K562 treated with DMSO at 1 percent for 24 hours (cell line): Measurements from ENCODE around the gene NTSR2. TPM values are rescaled to one million over a fixed set of nuclear protein-coding genes. Genes with fewer than 3 reads are reported as not detected.

Experiments used
- total RNA-seq: library from RNA; unstranded; fragments of 300-600 nt; gene quantifications from 2 replicates; pipeline ENCODE4 v1.2.3, GENCODE V29; 2022; ENCODE audit warnings: low read depth; ENCODE audit not compliant: insufficient read depth

Gene NTSR2, protein sequence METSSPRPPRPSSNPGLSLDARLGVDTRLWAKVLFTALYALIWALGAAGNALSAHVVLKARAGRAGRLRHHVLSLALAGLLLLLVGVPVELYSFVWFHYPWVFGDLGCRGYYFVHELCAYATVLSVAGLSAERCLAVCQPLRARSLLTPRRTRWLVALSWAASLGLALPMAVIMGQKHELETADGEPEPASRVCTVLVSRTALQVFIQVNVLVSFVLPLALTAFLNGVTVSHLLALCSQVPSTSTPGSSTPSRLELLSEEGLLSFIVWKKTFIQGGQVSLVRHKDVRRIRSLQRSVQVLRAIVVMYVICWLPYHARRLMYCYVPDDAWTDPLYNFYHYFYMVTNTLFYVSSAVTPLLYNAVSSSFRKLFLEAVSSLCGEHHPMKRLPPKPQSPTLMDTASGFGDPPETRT
- total RNA-seq = not detected in 2 replicates

DNA sequence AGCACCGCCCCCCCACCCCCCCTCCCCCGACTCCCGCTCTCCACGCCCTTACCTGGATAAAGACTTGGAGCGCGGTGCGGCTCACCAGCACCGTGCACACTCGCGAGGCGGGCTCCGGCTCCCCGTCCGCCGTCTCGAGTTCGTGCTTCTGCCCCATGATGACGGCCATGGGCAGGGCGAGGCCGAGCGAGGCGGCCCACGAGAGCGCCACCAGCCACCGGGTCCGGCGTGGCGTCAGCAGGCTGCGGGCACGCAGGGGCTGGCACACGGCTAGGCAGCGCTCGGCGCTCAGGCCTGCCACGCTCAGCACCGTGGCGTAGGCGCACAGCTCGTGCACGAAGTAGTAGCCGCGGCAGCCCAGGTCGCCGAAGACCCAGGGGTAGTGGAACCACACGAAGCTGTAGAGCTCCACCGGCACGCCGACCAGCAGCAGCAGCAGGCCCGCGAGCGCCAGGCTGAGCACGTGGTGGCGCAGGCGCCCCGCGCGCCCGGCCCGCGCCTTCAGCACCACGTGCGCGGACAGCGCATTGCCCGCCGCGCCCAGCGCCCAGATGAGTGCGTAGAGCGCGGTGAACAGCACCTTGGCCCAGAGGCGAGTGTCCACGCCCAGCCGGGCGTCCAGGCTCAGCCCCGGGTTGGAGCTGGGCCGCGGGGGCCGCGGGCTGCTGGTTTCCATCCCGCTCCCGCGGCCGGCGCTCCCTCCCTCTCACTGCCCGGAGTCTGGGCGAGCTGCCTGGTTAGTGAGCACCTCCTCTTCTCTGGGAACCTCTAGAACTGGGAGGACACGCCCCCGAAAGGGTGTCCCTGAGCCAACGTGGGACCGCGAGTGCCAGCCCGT, at the start of gene NTSR2:
Gene NTSR2 (minus strand): TSS at position 742 of the 838 bp plus-strand sequence. CDS start 66 bp downstream, at position 676.

Other genes with a start within 250 kb of the NTSR2 start
- gene E2F6, start 204.0 kb downstream of the NTSR2 start, total RNA-seq = 17.2 and 23.8 TPM in 2 replicates
- 0.75 and 0.93 TPM in 2 replicates for gene GREB1, start 136.2 kb downstream of the NTSR2 start, total RNA-seq
- gene LPIN1, start 76.4 kb upstream of the NTSR2 start, total RNA-seq = 16.0 and 21.5 TPM in 2 replicates